Spleen (tissue), 7 donors: ENCODE data around the gene ATOH8.

Experiments
- CTCF ChIP-seq, 11 experiments: fragments of 200-600 bp in 7 of 11; fragments of 450-650 bp in 4 of 11; sonication (generic) in 4 of 11; IDR thresholded peaks in 8 of 11; conservative IDR thresholded peaks in 3 of 11; 1 replicate in 7 of 11; 2 replicates in 4 of 11; pipeline versions ENCODE4 v1.4.0 to v1.8.0; 2016 to 2021; ENCODE audit warnings: antibody characterized with exemption in 11 of 11, inconsistent platforms in 4 of 11, mild to moderate bottlenecking in 1 of 11
- POLR2A ChIP-seq, 3 donors: fragments of 450-650 bp; IDR thresholded peaks; one replicate each; pipeline ENCODE4 v1.5.1; 2017; ENCODE audit warnings: antibody characterized with exemption in 3 of 3, mild to moderate bottlenecking in 1 of 3
- donor health status: DM: no; HTN: no; CAD: no; lungs with moderate emphysema.
- donor health status: DM: no; HTN: no; CAD: no.
- donor health status: DM: no; HTN: no; CAD: no.

DNA sequence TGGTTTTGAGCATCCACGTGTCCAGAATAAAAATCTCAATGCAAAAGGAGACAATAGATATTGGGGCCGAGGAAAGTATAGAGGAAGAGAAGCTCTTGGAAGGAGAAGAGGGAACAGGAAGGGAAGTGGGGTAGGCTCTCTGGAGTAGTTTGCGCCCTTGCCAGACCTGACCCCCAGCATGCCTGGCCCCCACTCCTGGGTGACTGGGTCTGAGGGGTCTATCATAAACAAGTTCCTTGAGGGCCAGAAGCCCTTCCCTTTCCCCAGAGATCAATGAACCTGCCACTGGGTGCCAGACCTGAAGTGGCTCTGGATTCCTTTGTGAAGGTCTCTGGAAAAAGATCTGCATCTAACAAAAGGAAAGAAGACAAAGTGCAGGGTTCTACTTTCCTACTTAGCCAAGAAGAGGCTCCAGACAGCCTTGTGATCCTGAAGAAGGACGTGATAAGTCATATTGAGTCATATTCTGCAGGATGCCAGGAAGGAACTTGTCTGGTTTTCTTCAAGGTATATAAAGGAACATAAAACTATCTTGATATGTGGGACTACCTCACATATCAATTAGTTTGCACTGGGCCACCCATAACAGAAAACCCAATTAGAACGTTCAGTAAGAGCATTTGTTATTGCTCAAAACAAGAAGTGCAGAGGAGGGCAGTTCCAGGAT, 18.7 kb upstream of the ATOH8 start:
- no peak for TF ChIP-seq CTCF (IDR thresholded peaks at IDR 0.05 in 8 of 11, conservative IDR thresholded peaks at IDR 0.05 in 3 of 11)
- no peak for TF ChIP-seq POLR2A (IDR thresholded peaks at IDR 0.05)
